ENCODE results near the gene ACAP2.
"Not testable (repeated sequence)": the region's sequence is repeated elsewhere in the genome, so short reads cannot be mapped to it uniquely, and the experiment has no call there.

ACAP2 gene

DNA sequence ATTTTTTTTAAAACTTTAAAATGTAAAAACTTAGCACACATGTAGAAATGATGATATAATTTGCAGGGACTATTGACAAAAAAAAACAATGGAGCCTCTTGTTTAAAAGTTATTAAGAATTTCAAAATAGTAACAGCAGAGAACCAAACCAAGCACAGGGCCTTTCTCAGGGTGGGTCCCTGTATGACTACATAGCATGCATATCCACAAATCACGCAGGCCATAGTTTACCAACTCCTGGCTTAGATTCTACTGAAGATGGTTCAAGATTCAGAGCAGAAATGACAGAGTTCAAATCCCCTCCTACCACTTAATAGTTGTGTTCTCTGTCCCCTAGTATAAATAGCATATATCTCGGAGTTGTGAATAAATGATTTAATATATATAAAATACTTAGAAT, 19.0 kb downstream of the ACAP2 start:
- no peaks in the 10 kb centered on the region for H3K27me3 Mint-ChIP-seq (ENCODE audit: low read depth)
- no peak overlapping the region for H3K4me3 Mint-ChIP-seq
- H3K4me1 Mint-ChIP-seq (ENCODE audit: low read depth), result peaks cover 16% of the 10 kb centered on the region
- H3K9me3 Mint-ChIP-seq, result no peaks in the 10 kb centered on the region
- no peak overlapping the region for H3K27ac Mint-ChIP-seq
- H3K36me3 Mint-ChIP-seq (ENCODE audit: low read depth), result peaks cover 3% of the 10 kb centered on the region

DNA sequence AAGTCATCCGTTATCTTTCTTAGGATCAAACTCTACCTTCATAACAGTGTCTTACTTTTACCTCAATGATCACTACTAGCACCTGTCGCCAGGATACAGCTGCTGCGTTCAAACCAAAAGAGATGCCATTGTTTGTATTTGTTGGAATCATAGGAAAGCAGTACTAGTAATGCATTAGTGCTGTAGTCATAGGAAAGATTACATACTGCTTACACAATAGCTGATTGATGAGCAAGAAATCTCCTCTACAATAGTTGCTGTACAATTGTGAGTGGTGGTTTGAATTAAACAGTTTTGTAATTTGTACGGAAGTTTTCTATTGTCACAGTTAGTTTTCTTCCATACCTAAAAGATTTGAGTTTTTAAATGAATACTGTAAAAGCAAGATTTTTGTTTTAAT, 21.4 kb downstream of the ACAP2 start:
- Mint-ChIP-seq H3K36me3 (ENCODE audit: low read depth) (peaks cover 7% of the 10 kb centered on the region), H3K4me3 (no peak overlapping the region), H3K9me3 (no peaks in the 10 kb centered on the region), H3K27ac (no peak overlapping the region), H3K4me1 (ENCODE audit: low read depth) (peaks cover 20% of the 10 kb centered on the region), H3K27me3 (ENCODE audit: low read depth) (no peaks in the 10 kb centered on the region)

GRCh38 chr3:195416795-195417194, 26.0 kb downstream of the ACAP2 start:
- no peaks in the 10 kb centered on the region for H3K27me3 Mint-ChIP-seq (ENCODE audit: low read depth)
- peaks cover 6% of the 10 kb centered on the region for H3K36me3 Mint-ChIP-seq (ENCODE audit: low read depth)
- H3K4me1 Mint-ChIP-seq (ENCODE audit: low read depth), result peaks cover 11% of the 10 kb centered on the region
- H3K9me3 Mint-ChIP-seq, result no peaks in the 10 kb centered on the region
- no peak overlapping the region for H3K4me3 Mint-ChIP-seq
- H3K27ac Mint-ChIP-seq, result no peak overlapping the region

DNA sequence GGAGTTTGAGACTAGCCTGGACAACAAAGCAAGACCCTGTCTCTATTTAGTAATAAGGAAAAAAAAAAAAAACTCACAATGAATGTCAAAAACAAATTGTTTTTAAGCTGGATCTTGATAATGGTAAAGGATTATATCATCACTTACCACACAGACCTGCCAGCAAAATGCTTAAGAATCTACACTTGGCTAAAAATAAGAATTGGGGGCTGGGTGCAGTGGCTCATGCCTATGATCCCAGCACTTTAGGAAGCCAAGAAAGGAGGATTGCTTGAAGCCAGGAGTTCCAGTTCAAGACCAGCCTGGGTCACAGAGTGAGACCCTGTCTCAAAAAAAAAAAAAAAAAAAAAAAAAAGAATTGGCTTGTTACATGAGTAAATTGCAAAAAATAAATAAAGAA, 31.0 kb downstream of the ACAP2 start:
- no peak overlapping the region for H3K27ac Mint-ChIP-seq
- H3K9me3 Mint-ChIP-seq, result peaks cover 9% of the 10 kb centered on the region
- H3K4me1 Mint-ChIP-seq (ENCODE audit: low read depth), result peaks cover 29% of the 10 kb centered on the region
- no peak overlapping the region for H3K4me3 Mint-ChIP-seq
- no peaks in the 10 kb centered on the region for H3K27me3 Mint-ChIP-seq (ENCODE audit: low read depth)
- H3K36me3 Mint-ChIP-seq (ENCODE audit: low read depth), result peaks cover 28% of the 10 kb centered on the region

- peaks cover 37% of the 10 kb centered on the region for H3K36me3 Mint-ChIP-seq (ENCODE audit: low read depth)
- H3K4me3 Mint-ChIP-seq, result no peak overlapping the region
- H3K9me3 Mint-ChIP-seq, result peaks cover 16% of the 10 kb centered on the region
- no peaks in the 10 kb centered on the region for H3K27me3 Mint-ChIP-seq (ENCODE audit: low read depth)
- no peak overlapping the region for H3K27ac Mint-ChIP-seq
- H3K4me1 Mint-ChIP-seq (ENCODE audit: low read depth), result peaks cover 36% of the 10 kb centered on the region
Observed at GRCh38 chr3:195410546-195410945, 32.3 kb downstream of the ACAP2 start.

GRCh38 chr3:195407531-195408409, 35.0 kb downstream of the ACAP2 start:
- H3K36me3 Mint-ChIP-seq (ENCODE audit: low read depth), result peaks cover 34% of the 10 kb centered on the region
- H3K4me3 Mint-ChIP-seq, result peak overlapping the region; percentile 71
- peaks cover 35% of the 10 kb centered on the region for H3K4me1 Mint-ChIP-seq (ENCODE audit: low read depth)
- no peaks in the 10 kb centered on the region for H3K27me3 Mint-ChIP-seq (ENCODE audit: low read depth)
- peaks cover 16% of the 10 kb centered on the region for H3K9me3 Mint-ChIP-seq
- H3K27ac Mint-ChIP-seq, result peak overlapping the region; percentile 74

DNA sequence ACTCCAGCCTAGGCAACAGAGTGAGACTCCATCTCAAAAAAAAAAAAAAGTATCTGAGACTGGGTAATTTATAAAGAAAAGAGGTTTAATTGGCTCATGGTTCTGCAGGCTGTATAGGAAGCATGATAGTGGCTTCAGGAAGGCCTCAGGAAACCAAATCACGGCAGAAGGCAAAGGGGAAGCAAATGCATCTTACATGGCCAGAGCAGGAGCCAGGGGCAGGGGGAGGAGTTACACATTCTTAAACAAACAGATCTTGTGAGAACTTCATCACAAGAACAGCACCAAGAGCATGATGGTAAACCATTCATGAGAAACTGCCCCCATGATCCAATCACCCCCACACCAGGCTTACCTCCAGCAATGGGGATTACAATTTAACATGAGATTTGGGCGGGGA, 37.2 kb downstream of the ACAP2 start:
- no peak overlapping the region for H3K27ac Mint-ChIP-seq
- peaks cover 34% of the 10 kb centered on the region for H3K4me1 Mint-ChIP-seq (ENCODE audit: low read depth)
- no peak overlapping the region for H3K4me3 Mint-ChIP-seq
- peaks cover 16% of the 10 kb centered on the region for H3K9me3 Mint-ChIP-seq
- H3K27me3 Mint-ChIP-seq (ENCODE audit: low read depth), result no peaks in the 10 kb centered on the region
- H3K36me3 Mint-ChIP-seq (ENCODE audit: low read depth), result peaks cover 34% of the 10 kb centered on the region

GRCh38 chr3:195403841-195404408, 38.9 kb downstream of the ACAP2 start:
- H3K9me3 Mint-ChIP-seq, result peaks cover 16% of the 10 kb centered on the region
- no peaks in the 10 kb centered on the region for H3K27me3 Mint-ChIP-seq (ENCODE audit: low read depth)
- H3K36me3 Mint-ChIP-seq (ENCODE audit: low read depth), result peaks cover 22% of the 10 kb centered on the region
- no peak overlapping the region for H3K4me3 Mint-ChIP-seq
- no peak overlapping the region for H3K27ac Mint-ChIP-seq
- H3K4me1 Mint-ChIP-seq (ENCODE audit: low read depth), result peaks cover 24% of the 10 kb centered on the region

GRCh38 chr3:195403244-195403643, 39.6 kb downstream of the ACAP2 start:
- H3K9me3 Mint-ChIP-seq, result peaks cover 12% of the 10 kb centered on the region
- no peak overlapping the region for H3K4me3 Mint-ChIP-seq
- H3K36me3 Mint-ChIP-seq (ENCODE audit: low read depth), result peaks cover 15% of the 10 kb centered on the region
- H3K27me3 Mint-ChIP-seq (ENCODE audit: low read depth), result no peaks in the 10 kb centered on the region
- peaks cover 22% of the 10 kb centered on the region for H3K4me1 Mint-ChIP-seq (ENCODE audit: low read depth)
- H3K27ac Mint-ChIP-seq, result no peak overlapping the region

- no peaks in the 10 kb centered on the region for H3K27me3 Mint-ChIP-seq (ENCODE audit: low read depth)
- peaks cover 7% of the 10 kb centered on the region for H3K9me3 Mint-ChIP-seq
- H3K4me1 Mint-ChIP-seq (ENCODE audit: low read depth), result peaks cover 18% of the 10 kb centered on the region
- no peak overlapping the region for H3K27ac Mint-ChIP-seq
- peaks cover 9% of the 10 kb centered on the region for H3K36me3 Mint-ChIP-seq (ENCODE audit: low read depth)
- H3K4me3 Mint-ChIP-seq, result no peak overlapping the region
Observed at GRCh38 chr3:195401943-195402342, 40.9 kb downstream of the ACAP2 start.

DNA sequence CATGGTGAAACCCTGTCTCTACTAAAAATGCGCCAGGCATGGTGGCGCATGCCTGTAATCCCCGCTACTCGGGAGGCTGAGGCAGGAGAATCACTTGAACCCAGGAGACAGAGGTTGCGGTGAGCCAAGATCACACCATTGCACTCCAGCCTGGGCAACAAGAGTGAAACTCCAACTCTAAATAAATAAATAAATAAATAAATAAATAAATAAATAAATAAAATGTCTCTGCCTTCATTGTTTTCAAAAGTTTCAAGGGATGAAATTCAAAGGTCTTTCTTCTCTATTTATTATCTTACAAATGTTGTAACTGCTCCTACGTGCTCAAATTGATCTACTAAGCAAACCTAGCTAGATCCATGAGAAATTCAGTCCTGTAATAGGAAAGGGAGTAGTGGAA, 44.4 kb downstream of the ACAP2 start:
- H3K27ac Mint-ChIP-seq; H3K4me3 Mint-ChIP-seq; H3K9me3 Mint-ChIP-seq; H3K36me3 Mint-ChIP-seq (ENCODE audit: low read depth); H3K27me3 Mint-ChIP-seq (ENCODE audit: low read depth): not testable (repeated sequence)
- peaks cover 14% of the 10 kb centered on the region for H3K4me1 Mint-ChIP-seq (ENCODE audit: low read depth)

GRCh38 chr3:195397524-195397923, 45.3 kb downstream of the ACAP2 start:
- no peak overlapping the region for H3K27ac Mint-ChIP-seq
- no peak overlapping the region for H3K4me3 Mint-ChIP-seq
- no peaks in the 10 kb centered on the region for H3K27me3 Mint-ChIP-seq (ENCODE audit: low read depth)
- peaks cover 15% of the 10 kb centered on the region for H3K4me1 Mint-ChIP-seq (ENCODE audit: low read depth)
- H3K36me3 Mint-ChIP-seq (ENCODE audit: low read depth), result no peaks in the 10 kb centered on the region
- no peaks in the 10 kb centered on the region for H3K9me3 Mint-ChIP-seq

DNA sequence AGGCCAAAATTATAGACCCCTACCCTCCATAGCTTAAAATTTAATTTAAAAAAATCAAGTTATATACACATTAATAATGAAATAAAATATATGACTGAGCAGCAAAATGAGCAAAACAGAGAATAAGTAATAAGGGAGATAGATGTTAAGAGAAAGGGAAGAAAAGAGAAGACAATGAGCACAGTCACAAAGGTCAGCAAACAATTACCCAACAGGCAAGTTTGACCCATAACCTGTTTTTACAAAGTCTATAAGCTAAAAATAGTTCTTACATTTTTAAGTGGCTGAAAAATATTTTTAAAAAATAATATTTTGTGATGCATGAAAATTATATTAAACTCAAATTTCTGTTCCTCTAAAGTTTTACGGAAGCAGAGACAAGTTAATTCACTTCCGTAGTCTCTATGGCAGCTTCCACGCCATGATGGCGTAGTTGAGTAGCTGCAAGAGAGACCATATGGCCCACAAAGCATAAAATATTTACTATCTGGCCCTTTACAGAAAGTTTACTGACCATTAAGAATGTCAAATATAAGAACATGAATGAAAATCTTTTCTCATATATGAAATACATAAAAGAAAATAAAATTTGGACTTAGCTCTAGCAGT, 47.5 kb downstream of the ACAP2 start:
- no peaks in the 10 kb centered on the region for H3K27me3 Mint-ChIP-seq (ENCODE audit: low read depth)
- H3K36me3 Mint-ChIP-seq (ENCODE audit: low read depth), result no peaks in the 10 kb centered on the region
- peaks cover 11% of the 10 kb centered on the region for H3K4me1 Mint-ChIP-seq (ENCODE audit: low read depth)
- H3K27ac Mint-ChIP-seq, result no peak overlapping the region
- no peak overlapping the region for H3K4me3 Mint-ChIP-seq
- H3K9me3 Mint-ChIP-seq, result no peaks in the 10 kb centered on the region

GRCh38 chr3:195394700-195395099, 48.1 kb downstream of the ACAP2 start:
- Mint-ChIP-seq H3K4me3 (no peak overlapping the region), H3K36me3 (ENCODE audit: low read depth) (no peaks in the 10 kb centered on the region), H3K27ac (no peak overlapping the region), H3K9me3 (no peaks in the 10 kb centered on the region), H3K27me3 (ENCODE audit: low read depth) (no peaks in the 10 kb centered on the region), H3K4me1 (ENCODE audit: low read depth) (peaks cover 11% of the 10 kb centered on the region)

- no peaks in the 10 kb centered on the region for H3K9me3 Mint-ChIP-seq
- no peaks in the 10 kb centered on the region for H3K36me3 Mint-ChIP-seq (ENCODE audit: low read depth)
- no peaks in the 10 kb centered on the region for H3K27me3 Mint-ChIP-seq (ENCODE audit: low read depth)
- no peak overlapping the region for H3K27ac Mint-ChIP-seq
- H3K4me1 Mint-ChIP-seq (ENCODE audit: low read depth), result peaks cover 11% of the 10 kb centered on the region
- H3K4me3 Mint-ChIP-seq, result no peak overlapping the region
Observed at GRCh38 chr3:195394024-195394423, 48.8 kb downstream of the ACAP2 start.

All from T-helper 1 cell treated with Interleukin-12 subunit alpha and Interleukin-12 subunit beta and Interleukin-4 antibody, amounts not matched to agents 30 μg/mL and 1 μg/mL, for 36 hours (primary cell).